HG03565 (cell line): Measurements from ENCODE around the gene IFNE.
"Not testable (repeated sequence)": the region's sequence is repeated elsewhere in the genome, so short reads cannot be mapped to it uniquely, and the experiment has no call there.

ENCODE experiments used
- ATAC-seq: cut with Tn5 transposase; IDR thresholded peaks from one replicate; pipeline ENCODE4 v1.9.1; 2021; ENCODE audit warnings: mild to moderate bottlenecking, moderate library complexity; ENCODE audit not compliant: unreplicated experiment

The IFNE gene

DNA sequence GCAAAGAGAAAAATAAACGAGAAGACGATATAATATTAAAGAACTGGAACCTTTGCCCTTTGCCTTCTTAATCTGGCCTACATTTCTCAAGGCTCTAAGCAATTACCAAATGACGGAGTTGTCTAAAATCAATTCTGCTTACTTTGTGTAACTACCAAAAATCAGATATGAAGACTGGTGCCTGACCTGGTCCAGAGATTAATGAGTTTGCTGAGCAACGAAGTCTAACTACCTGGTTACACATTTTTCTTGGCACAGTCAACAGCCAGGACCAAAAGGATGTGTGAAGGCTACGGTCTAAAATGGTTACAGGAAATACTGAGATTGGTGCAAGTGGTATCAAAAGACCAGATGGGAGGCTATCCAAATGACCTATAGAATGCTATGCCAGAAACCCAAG, 17.8 kb upstream of the IFNE start:
- no peak for ATAC-seq

GRCh38 chr9:21491756-21492155, 9.6 kb upstream of the IFNE start:
- no peak for ATAC-seq

DNA sequence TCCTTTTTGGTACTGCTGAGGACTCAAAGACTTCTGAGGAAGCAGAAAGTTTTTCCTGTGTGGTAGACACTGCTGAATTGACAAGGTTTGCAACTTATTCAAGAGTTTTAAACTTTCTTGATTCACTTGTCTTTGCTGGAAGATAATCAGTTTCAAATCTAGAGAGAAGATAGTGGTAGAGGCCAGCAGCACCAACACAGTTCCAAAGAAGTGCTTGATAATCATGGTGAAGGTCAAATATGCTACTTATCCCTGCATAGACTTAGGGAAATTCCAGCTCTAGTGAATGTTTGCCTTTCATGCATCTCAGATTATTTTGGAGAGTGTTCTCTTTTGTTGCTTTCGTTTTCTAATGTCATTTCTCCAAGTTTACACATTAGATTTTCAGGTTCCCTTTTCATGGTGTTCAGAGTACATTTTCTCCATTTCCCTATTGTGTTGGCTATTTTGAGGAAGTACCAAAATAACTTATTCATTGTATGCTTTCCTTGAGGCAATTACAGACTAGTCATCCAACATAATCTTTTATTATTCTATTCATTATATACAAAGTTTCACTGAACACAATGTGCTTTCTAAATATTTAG, 550 bp downstream of the IFNE start:
- ATAC-seq, result no peak

DNA sequence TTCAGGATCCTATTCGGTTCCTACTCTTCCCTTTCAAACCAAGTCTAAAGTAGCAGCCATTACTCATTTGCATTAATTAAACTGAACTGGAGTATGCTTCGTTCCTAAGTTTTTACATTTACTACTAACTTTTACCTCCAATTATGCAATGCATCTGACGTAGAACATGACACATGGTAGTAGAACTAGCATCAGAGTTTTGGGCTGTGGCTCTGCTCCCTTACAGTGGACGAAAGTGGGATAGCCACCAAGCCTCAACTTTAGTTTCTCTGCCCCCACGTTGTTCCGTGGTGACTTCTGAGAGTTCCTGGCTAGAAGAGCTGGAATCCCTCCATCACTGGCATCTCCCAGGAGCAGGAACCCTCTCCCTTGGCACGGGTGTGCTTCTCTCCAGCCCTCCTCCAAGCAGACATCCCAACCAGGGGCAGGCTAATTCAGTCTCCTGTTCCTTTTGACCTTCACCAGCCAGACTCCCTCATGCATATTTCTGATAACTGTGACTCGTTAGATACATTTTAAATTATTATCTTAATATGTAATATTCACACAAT, 2.9 kb downstream of the IFNE start:
- ATAC-seq, result no peak

DNA sequence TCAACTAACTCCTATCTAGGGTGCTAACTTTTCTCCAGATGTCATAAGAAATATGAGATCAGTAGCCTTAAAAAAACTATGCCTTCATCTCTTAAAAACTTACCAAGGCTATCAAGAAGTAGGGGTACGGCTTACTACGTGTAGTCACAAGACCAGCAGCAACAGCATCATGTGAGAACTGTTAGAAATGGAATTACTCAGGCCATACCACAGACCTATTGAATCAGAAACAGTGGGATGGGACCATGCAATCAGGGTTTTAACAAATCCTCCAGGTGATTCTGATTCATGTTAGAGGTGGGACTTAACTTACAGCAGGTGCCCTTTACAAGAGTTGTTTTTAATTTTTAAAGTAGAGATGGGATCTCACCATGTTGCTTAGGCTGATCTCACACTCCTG, 4.6 kb downstream of the IFNE start:
- no peak for ATAC-seq

- ATAC-seq, result no peak
Measured at GRCh38 chr9:21473236-21473635, 8.9 kb downstream of the IFNE start.

DNA sequence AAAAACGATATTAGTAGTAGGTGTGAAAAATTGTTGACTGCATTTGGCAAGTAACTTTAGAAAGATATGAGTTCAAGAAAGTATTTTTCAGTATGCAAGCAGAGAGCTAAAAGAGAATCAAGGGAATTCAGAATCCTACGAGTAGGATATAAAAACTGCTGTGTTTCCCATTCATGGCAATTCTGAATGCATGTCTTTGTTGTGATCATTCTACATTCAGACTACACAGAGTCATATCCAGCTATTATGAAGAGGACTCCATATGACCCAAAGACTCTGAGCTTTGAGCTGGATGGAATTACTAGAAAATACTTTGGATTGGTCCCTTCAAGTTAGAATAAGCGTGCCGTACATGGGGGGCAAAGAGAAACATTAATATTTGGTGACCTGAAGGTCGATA, 12.0 kb downstream of the IFNE start:
- ATAC-seq, result no peak

GRCh38 chr9:21465859-21466518, 16.1 kb downstream of the IFNE start:
- ATAC-seq, result peak; percentile 79

DNA sequence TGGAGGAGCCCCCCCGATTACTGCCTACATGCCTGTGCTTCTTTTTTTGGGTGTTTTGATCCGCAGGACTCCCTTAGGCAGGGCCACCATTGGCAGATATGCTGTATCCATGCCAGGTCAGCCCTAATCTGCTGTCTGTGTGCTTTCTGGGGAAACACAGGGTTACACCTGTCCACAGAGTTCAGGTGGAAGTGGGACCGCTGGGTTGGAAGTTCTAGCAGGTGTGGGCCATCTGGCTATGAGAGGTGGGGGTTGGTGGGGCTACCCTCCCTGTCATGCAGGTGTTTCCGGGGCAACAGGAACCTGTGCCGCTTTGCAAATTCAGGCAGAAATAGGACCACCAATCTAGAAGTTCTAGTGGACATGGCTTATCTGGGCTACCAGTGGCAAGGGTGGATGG, 17.0 kb downstream of the IFNE start:
- no peak for ATAC-seq

DNA sequence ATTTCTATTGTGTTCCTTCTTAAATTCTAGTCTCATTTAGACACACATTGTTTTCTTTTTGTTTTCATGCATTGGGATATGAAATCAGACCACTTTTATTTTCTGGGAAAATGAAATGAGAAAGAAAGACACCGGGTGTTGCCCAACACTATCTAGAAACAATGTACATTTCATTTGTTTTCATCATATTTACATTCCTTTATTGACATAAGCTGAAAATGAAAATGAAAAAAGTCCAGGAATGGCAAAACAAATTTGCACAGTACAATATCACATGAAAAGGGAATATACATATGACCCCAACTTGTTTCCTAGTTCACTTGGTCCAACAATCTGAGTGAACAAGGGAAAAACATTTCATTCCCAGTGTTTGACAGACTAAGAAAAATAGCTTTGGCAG, 20.7 kb downstream of the IFNE start:
- ATAC-seq, result no peak

DNA sequence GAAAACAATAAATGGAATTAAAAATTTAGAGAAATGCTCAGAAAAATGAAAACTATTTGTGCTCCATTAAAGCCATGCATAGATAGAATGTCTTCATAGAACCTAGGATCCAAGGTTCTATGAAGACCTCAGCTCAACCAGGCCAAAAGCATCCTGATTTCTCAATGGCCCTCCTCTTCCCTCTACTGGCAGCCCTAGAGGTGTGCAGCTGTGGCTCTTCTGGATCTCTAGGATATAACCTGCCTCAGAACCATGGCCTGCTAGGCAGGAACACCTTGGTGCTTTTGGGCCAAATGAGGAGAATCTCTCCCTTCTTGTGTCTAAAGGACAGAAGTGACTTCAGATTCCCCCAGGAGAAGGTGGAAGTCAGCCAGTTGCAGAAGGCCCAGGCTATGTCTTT, 26.8 kb downstream of the IFNE start:
- ATAC-seq, result peak; percentile 83

DNA sequence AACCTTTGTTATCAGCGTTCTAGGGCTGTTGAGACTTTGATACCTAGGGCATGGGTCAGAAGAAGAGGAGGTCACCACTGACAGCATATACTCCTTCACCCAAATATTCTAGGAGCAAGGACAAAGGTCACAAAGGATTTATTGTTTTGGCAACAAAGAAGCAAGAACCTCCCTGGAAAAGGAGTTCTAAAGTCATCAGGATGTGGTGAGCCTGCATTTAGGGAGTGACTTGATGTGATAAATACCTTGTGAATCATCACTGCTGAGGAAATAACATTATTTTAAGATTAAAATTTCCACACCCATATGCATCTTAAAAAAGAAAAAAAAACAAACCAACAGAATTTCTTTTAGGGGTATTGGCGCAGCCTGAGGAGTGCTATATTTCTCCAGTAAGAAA, 28.0 kb downstream of the IFNE start:
- ATAC-seq, result no peak

DNA sequence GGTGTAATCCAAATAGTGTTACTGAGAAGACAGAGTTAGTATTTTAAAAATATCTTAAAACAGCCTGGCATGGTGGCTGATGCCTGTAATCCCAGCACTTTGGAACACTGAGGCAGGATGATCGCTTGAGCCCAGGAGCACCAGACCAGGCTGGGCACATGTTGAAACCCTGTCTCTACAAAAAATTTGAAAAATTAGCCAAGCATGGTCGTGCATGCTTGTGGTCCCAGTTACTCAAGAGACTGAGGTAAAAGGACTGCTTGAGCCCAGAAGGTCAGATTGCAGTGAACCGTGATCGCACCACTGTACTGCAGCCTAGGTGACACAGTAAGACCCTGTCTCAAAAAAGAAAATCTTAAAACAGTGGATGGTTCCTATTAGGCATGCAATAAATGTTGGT, 29.4 kb downstream of the IFNE start:
- ATAC-seq, result no peak

GRCh38 chr9:21450733-21451394, 31.2 kb downstream of the IFNE start:
- no peak for ATAC-seq

GRCh38 chr9:21449312-21449711, 32.8 kb downstream of the IFNE start:
- not testable (repeated sequence) for ATAC-seq

- peak; percentile 97 for ATAC-seq
Measured at GRCh38 chr9:21443849-21444625, 38.1 kb downstream of the IFNE start.

- ATAC-seq, result no peak
Measured at GRCh38 chr9:21440139-21440538, 42.0 kb downstream of the IFNE start, which contains the start of gene IFNA1. TSS of gene IFNA1 (plus strand) at chr9:21440439. CDS start at chr9:21440508, 69 bp downstream.

- not testable (repeated sequence) for ATAC-seq
Measured at GRCh38 chr9:21435015-21435383, 47.1 kb downstream of the IFNE start.

- ATAC-seq, result no peak
Measured at GRCh38 chr9:21434202-21435014, 47.7 kb downstream of the IFNE start.

GRCh38 chr9:21432672-21433425, 49.3 kb downstream of the IFNE start:
- ATAC-seq, result no peak
